OCI-LY7 (cell line): Measurements from ENCODE around the gene CTSH.

Experiments used
- CTCF ChIP-seq: fragments of 200-600 bp; sonication (generic); conservative IDR thresholded peaks from 2 replicates; pipeline ENCODE4 v1.5.1; 2014; ENCODE audit warnings: mild to moderate bottlenecking, antibody characterized with exemption, low read length, moderate library complexity, mixed read lengths
- EZH2phosphoT487 ChIP-seq: fragments of 200-600 bp; sonication (generic); IDR thresholded peaks from 2 replicates; pipeline ENCODE4 v1.6.1; 2018; ENCODE audit warnings: low read depth, borderline replicate concordance, mild to moderate bottlenecking, mixed run types, antibody characterized with exemption, low read length, moderate library complexity, mixed read lengths

GRCh38 chr15:78968539-78969271, 23.9 kb upstream of the CTSH start:
- TF ChIP-seq EZH2phosphoT487: no peak
- TF ChIP-seq CTCF: no peak
